H9 (cell line): Measurements from ENCODE around the gene CROCC2. TPM values are rescaled to one million over a fixed set of nuclear protein-coding genes. Genes with fewer than 3 reads are reported as not detected.

ENCODE experiments used
- DNase-seq: peaks from one replicate; pipeline ENCODE4 v3.0.0-alpha.2; 2017
- H2AFZ ChIP-seq: one replicate; pipeline ENCODE4 v1.6.1; 2013; ENCODE audit warnings: mild to moderate bottlenecking, low read length, control low read depth, moderate library complexity
- H2AK5ac ChIP-seq: 2 replicates; pipeline ENCODE4 v1.6.1; 2013; ENCODE audit warnings: low read length, control low read depth, mixed read lengths; ENCODE audit not compliant: insufficient read length
- H2BK120ac ChIP-seq: one replicate; pipeline ENCODE4 v1.6.1; 2013; ENCODE audit warnings: low read depth, mild to moderate bottlenecking, low read length, control low read depth, inconsistent platforms; ENCODE audit not compliant: poor library complexity, severe bottlenecking
- H2BK12ac ChIP-seq: 2 replicates; pipeline ENCODE4 v1.6.1; 2013; ENCODE audit warnings: low read length, control low read depth, mixed read lengths, low read depth; ENCODE audit not compliant: insufficient read length
- H2BK15ac ChIP-seq: 2 replicates; pipeline ENCODE4 v1.6.1; 2013; ENCODE audit warnings: low read depth, low read length, control low read depth
- H2BK20ac ChIP-seq: one replicate; pipeline ENCODE4 v1.6.1; 2013; ENCODE audit warnings: low read depth, mild to moderate bottlenecking, low read length, control low read depth, inconsistent platforms; ENCODE audit not compliant: poor library complexity, severe bottlenecking
- H2BK5ac ChIP-seq: 2 replicates; pipeline ENCODE4 v1.6.1; 2013; ENCODE audit warnings: low read length, control low read depth, mixed read lengths; ENCODE audit not compliant: insufficient read length
- H3K14ac ChIP-seq: 2 replicates; pipeline ENCODE4 v1.6.1; 2013; ENCODE audit warnings: low read length, control low read depth; ENCODE audit not compliant: insufficient read depth
- H3K18ac ChIP-seq: 2 replicates; pipeline ENCODE4 v1.6.1; 2013; ENCODE audit warnings: low read depth, mild to moderate bottlenecking, mixed read lengths, low read length, control low read depth; ENCODE audit not compliant: insufficient read length
- H3K23ac ChIP-seq: 2 replicates; pipeline ENCODE4 v1.6.1; 2013; ENCODE audit warnings: low read length, control low read depth, mixed read lengths, low read depth; ENCODE audit not compliant: insufficient read length
- H3K23me2 ChIP-seq: 2 replicates; pipeline ENCODE4 v1.6.1; 2013; ENCODE audit warnings: low read depth, mild to moderate bottlenecking, mixed read lengths, low read length, control low read depth; ENCODE audit not compliant: insufficient read length, poor library complexity, severe bottlenecking
- H3K27ac ChIP-seq: 2 replicates; pipeline ENCODE4 v1.5.1; 2013; ENCODE audit warnings: low read length, control low read depth, mixed read lengths, low read depth; ENCODE audit not compliant: insufficient read length
- H3K27me3 ChIP-seq: 2 replicates; pipeline ENCODE4 v1.6.1; 2013; ENCODE audit warnings: low read length, control low read depth, inconsistent platforms; ENCODE audit not compliant: insufficient read depth
- H3K4ac ChIP-seq: 2 replicates; pipeline ENCODE4 v1.6.1; 2013; ENCODE audit warnings: low read depth, mild to moderate bottlenecking, control low read depth, inconsistent platforms, low read length, moderate library complexity
- H3K4me1 ChIP-seq: 2 replicates; pipeline ENCODE4 v1.6.1; 2013; ENCODE audit warnings: low read length, control low read depth, inconsistent platforms; ENCODE audit not compliant: insufficient read depth
- H3K4me2 ChIP-seq: 2 replicates; pipeline ENCODE4 v1.6.1; 2013; ENCODE audit warnings: low read length, control low read depth, mixed read lengths; ENCODE audit not compliant: insufficient read length, insufficient read depth
- H3K56ac ChIP-seq: 2 replicates; pipeline ENCODE4 v1.6.1; 2013; ENCODE audit warnings: low read depth, mild to moderate bottlenecking, mixed read lengths, low read length, control low read depth; ENCODE audit not compliant: insufficient read length
- H3K79me1 ChIP-seq: 2 replicates; pipeline ENCODE4 v1.6.1; 2013; ENCODE audit warnings: low read depth, mild to moderate bottlenecking, moderate library complexity, low read length, control low read depth, inconsistent platforms; ENCODE audit not compliant: insufficient read depth, poor library complexity, severe bottlenecking
- H3K79me2 ChIP-seq: 2 replicates; pipeline ENCODE4 v1.6.1; 2013; ENCODE audit warnings: low read length, control low read depth, inconsistent platforms; ENCODE audit not compliant: insufficient read depth
- H3K9ac ChIP-seq: 2 replicates; pipeline ENCODE4 v1.6.1; 2013; ENCODE audit warnings: low read length, control low read depth, mixed read lengths; ENCODE audit not compliant: insufficient read length; ENCODE audit errors: extremely low read depth
- H3K9me3 ChIP-seq: one replicate; pipeline ENCODE4 v1.6.1; 2013; ENCODE audit warnings: low read depth, low read length, inconsistent platforms; ENCODE audit not compliant: control insufficient read depth
- H3T11ph ChIP-seq: one replicate; pipeline ENCODE4 v1.6.1; 2013; ENCODE audit warnings: mild to moderate bottlenecking, low read length, control low read depth, inconsistent platforms
- H4K20me1 ChIP-seq: one replicate; pipeline ENCODE4 v1.6.1; 2013; ENCODE audit not compliant: control insufficient read depth, insufficient read length, insufficient read depth
- H4K5ac ChIP-seq: 2 replicates; pipeline ENCODE4 v1.6.1; 2013; ENCODE audit warnings: low read depth, mild to moderate bottlenecking, mixed read lengths, low read length, control low read depth; ENCODE audit not compliant: insufficient read length
- H4K8ac ChIP-seq: replicated peaks from 2 replicates; pipeline ENCODE4 v1.6.1; 2013; ENCODE audit warnings: low read length, control low read depth, mixed read lengths, low read depth; ENCODE audit not compliant: insufficient read length
- H4K91ac ChIP-seq: 2 replicates; pipeline ENCODE4 v1.6.1; 2013; ENCODE audit warnings: low read depth, mild to moderate bottlenecking, moderate library complexity, mixed read lengths, low read length, control low read depth; ENCODE audit not compliant: insufficient read length
- H3K27ac Mint-ChIP-seq, 3 experiments: 2 replicates in 2 of 3; 3 replicates in 1 of 3; pipeline ENCODE4 v1.8.0; 2020 to 2021; ENCODE audit warnings: mixed read lengths in 3 of 3, mild to moderate bottlenecking in 1 of 3, moderate library complexity in 1 of 3
- H3K27me3 Mint-ChIP-seq: 2 replicates; pipeline ENCODE4 v1.8.0; 2021; ENCODE audit warnings: low read depth, mild to moderate bottlenecking, moderate library complexity, mixed read lengths
- H3K36me3 Mint-ChIP-seq, 3 experiments: 2 replicates in 2 of 3; 3 replicates in 1 of 3; pipeline ENCODE4 v1.8.0; 2020 to 2021; ENCODE audit warnings: low read depth in 3 of 3, mixed read lengths in 3 of 3; ENCODE audit not compliant: insufficient read depth in 1 of 3
- H3K4me1 Mint-ChIP-seq, 2 experiments: 2 replicates each; pipeline ENCODE4 v1.8.0; 2020; ENCODE audit warnings: mixed read lengths in 2 of 2
- H3K4me3 Mint-ChIP-seq, 2 experiments: 2 replicates in 1 of 2; 3 replicates in 1 of 2; pipeline ENCODE4 v1.8.0; 2020 to 2021; ENCODE audit warnings: mild to moderate bottlenecking in 2 of 2, mixed read lengths in 2 of 2, moderate library complexity in 1 of 2
- H3K9me3 Mint-ChIP-seq, 2 experiments: 2 replicates in 1 of 2; 3 replicates in 1 of 2; pipeline ENCODE4 v1.8.0; 2020; ENCODE audit warnings: mild to moderate bottlenecking in 2 of 2, mixed read lengths in 2 of 2, moderate library complexity in 1 of 2
- CTCF ChIP-seq: fragments of 200-600 bp; sonication (generic); conservative IDR thresholded peaks from 3 replicates; pipeline ENCODE4 v1.8.0; 2021; ENCODE audit warnings: antibody characterized with exemption, mild to moderate bottlenecking
- WGBS: extraction: QIAGEN DNeasy Blood & Tissue Kit; methylation state at CpG from one replicate; pipeline ENCODE4 v1.1.7; 2013; ENCODE audit warnings: missing lambda C conversion rate, low lambda C conversion rate, mixed read lengths; ENCODE audit not compliant: insufficient read length; ENCODE audit errors: extremely low coverage; 5-methylcytosine and 5-hydroxymethylcytosine counted together
- total RNA-seq: library from RNA; stranded (reverse); gene quantifications from 2 replicates; pipeline ENCODE4 v1.2.1, GENCODE V29; 2021

The CROCC2 gene
- total RNA-seq, 1 experiment from 2014 or later = not detected

- H4K91ac ChIP-seq = no peak overlapping the region
- H3K27me3 Mint-ChIP-seq = peaks cover 26% of the 10 kb centered on the region
- H2BK12ac ChIP-seq = no peak overlapping the region
- H4K5ac ChIP-seq = no peak overlapping the region
- no peaks in the 10 kb centered on the region for H3K79me1 ChIP-seq
- no CpG with 5 or more reads among the region's 18 CpGs for WGBS
- no peaks in the 10 kb centered on the region for H4K20me1 ChIP-seq
- H3K27ac Mint-ChIP-seq = no peak overlapping the region
- H2BK5ac ChIP-seq = no peak overlapping the region
- no peaks in the 10 kb centered on the region for H3K4me1 ChIP-seq
- no peaks in the 10 kb centered on the region for H3K27me3 ChIP-seq
- TF ChIP-seq CTCF = no peak
- no peak overlapping the region for H2AFZ ChIP-seq
- no peak overlapping the region for H3K4ac ChIP-seq
- H4K8ac ChIP-seq = no peak overlapping the region
- H2AK5ac ChIP-seq = no peak overlapping the region
- no peak overlapping the region for H3K4me2 ChIP-seq
- H3K9me3 ChIP-seq = no peaks in the 10 kb centered on the region
- H3K18ac ChIP-seq = no peak overlapping the region
- no peak overlapping the region; a peak in 1 of 5 replicates for H3K4me3 Mint-ChIP-seq
- H3K14ac ChIP-seq = no peak overlapping the region
- no peaks in the 10 kb centered on the region for H3K36me3 Mint-ChIP-seq
- H3K23ac ChIP-seq = no peak overlapping the region
- H3K4me1 Mint-ChIP-seq = peaks cover 2 to 4% of the 10 kb centered on the region in 2 experiments; a peak in 1 of 4 replicates
- no peaks in the 10 kb centered on the region; a peak in 1 of 5 replicates for H3K9me3 Mint-ChIP-seq
- no peak overlapping the region for H2BK20ac ChIP-seq
- no peak for DNase-seq
- H2BK120ac ChIP-seq = no peak overlapping the region
- H3K23me2 ChIP-seq = no peaks in the 10 kb centered on the region
- H3K27ac ChIP-seq = no peak overlapping the region
- H3K9ac ChIP-seq = no peak overlapping the region
- H3K56ac ChIP-seq = no peak overlapping the region
- no peak overlapping the region for H3T11ph ChIP-seq
- no peak overlapping the region for H2BK15ac ChIP-seq
- H3K79me2 ChIP-seq = no peaks in the 10 kb centered on the region
These were observed 77.9 kb downstream of the CROCC2 start for GRCh38 chr2:240983996-240984498.
